ENCODE measurements around the gene APOBEC3B. TPM values are rescaled to one million over a fixed set of nuclear protein-coding genes. Genes with fewer than 3 reads are reported as not detected.
A peak's percentile ranks its signal among the peaks of the same experiment; 100 is the strongest.
"Not testable (repeated sequence)": the region's sequence is repeated elsewhere in the genome, so short reads cannot be mapped to it uniquely, and the experiment has no call there.

The APOBEC3B gene
- polyA plus RNA-seq, 3 donors = 5.8 to 8.2 (median 6.7) TPM

GRCh38 chr22:38965614-38966379, 16.4 kb upstream of the APOBEC3B start:
- no peak for DNase-seq (ENCODE audit: low read depth in 3 of 3, low spot score in 2 of 3)

- no peak for DNase-seq (ENCODE audit: low read depth in 3 of 3, low spot score in 2 of 3)
These were observed 15.8 kb upstream of the APOBEC3B start for GRCh38 chr22:38966380-38966702.

DNA sequence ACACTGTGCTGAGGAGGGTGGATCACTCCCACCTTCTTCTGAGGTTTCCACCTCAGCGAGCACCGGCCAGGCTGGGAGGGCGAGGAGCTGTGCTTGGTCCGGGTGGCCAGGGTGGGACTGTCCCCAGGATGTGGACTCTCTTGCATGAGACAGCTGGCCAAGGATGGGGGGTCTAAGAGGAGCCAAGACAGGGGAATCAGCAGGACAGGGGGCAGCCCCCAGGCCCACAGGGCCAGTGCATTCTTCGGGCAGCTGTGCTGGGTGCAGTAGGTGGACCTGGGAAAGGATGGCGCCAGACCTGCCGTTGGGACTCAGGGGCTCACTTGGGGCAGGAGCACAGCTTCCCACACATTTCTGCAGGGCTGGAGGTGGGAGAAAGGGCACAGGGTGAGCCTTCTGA, 15.2 kb upstream of the APOBEC3B start:
- no peak for DNase-seq (ENCODE audit: low read depth in 3 of 3, low spot score in 2 of 3)

DNA sequence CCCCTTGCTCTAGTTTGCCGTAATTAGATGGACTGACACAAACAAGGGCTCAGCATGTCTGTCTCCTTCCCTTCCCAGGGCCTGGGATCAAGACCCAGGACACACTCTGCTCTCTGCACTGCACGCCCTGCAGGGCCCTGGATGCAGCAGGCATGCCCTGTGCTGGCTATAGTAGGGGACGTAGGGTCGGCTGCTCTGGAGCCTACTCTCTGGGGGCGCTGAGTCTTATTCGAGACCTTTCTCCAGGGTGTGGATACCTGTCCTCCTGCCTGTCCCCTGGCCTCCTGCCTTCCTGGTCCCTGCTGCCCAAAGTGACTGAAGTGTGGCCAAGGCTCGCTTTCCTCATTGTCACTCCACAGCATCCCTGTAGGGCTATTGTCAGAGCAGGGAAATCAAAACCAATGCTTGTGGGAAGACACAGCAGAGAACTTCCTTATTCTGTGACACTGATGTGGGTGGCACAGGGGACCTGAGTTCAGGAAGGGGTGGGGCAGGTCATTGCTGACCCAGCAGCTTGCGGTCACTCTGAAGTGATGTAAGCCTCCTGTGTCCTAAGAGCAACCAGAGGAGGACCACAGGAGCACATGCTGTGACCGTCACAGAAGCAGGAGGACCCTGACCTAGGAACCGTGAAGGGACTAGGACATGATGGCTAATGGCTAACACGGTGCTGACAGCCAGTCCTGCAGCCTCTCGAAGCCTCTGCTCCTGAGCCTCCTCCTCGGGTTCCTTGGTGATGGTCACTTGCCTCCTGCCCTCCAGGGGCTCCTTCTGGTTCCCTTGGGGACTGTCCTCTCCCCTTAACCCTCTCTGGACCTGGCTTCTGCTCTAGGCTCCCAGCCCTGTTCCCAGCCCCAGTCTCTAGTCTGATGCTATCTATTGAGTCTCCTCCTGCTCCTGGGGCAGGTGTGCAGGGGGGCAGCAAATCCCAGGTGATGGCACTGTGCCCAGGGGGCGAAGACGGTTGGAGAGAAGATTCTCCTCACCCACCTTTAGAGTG, 14.4 kb upstream of the APOBEC3B start:
- no peak for DNase-seq (ENCODE audit: low read depth in 3 of 3, low spot score in 2 of 3)

GRCh38 chr22:38968801-38969200, 13.3 kb upstream of the APOBEC3B start:
- no peak for DNase-seq (ENCODE audit: low read depth in 3 of 3, low spot score in 2 of 3)

DNA sequence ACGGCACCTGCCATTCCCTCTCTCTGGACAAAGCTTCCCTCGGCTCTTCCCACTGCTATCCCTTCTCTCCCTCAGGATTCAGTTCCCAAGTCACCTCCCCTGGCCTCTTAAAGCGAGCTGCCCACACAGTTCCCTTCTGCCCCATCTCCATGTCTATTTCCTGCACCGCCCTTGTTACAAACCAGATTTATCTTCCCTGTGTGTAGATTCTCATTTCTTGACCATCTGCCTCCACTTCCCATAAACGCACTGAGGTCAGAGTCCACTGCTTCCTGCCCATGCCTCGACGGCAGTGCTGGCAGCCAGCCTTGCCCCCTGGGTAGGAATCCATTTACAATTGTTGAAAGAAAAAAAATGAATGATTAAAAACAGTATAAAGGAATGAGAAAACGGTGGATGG, 11.6 kb upstream of the APOBEC3B start:
- no peak for DNase-seq (ENCODE audit: low read depth in 3 of 3, low spot score in 2 of 3)

DNA sequence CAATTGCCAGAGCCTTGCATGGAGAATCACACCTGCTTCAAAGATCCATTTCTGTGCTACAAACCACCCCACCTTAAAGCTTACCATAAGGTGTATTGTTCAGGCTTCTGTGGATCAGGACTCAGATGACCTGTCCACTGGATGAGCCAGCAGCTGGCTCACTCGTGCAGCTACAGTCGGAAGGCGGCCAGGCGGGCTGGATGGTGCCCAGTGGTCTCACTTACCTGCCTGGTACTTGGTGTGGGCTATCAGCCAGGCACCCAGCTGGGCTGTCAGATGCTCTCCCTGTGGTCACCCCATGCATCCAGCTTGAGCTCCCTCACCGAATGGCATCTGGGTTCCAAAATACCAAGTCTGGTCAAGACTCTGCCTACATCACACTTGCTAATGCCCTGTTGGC, 10.9 kb upstream of the APOBEC3B start:
- no peak for DNase-seq (ENCODE audit: low read depth in 3 of 3, low spot score in 2 of 3)

DNA sequence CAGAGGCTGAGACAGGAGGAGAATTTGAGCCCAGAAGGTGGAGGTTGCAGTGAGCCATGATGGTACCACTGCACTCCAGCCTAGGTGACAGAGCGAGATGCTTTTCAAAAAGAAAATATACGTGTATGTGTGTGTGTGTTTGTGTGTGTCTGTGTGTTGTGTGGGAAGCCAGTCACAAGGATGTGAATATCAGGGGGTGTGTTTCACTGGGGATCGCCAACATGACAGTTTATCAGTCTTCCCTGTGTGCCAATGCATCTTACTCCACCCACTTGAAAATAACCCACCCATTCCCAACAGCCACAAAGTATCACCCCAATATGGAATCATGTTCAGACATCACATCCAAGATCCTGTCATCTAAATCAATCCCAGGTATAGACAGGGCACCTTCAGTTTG, 10.4 kb upstream of the APOBEC3B start:
- no peak for DNase-seq (ENCODE audit: low read depth in 3 of 3, low spot score in 2 of 3)

DNA sequence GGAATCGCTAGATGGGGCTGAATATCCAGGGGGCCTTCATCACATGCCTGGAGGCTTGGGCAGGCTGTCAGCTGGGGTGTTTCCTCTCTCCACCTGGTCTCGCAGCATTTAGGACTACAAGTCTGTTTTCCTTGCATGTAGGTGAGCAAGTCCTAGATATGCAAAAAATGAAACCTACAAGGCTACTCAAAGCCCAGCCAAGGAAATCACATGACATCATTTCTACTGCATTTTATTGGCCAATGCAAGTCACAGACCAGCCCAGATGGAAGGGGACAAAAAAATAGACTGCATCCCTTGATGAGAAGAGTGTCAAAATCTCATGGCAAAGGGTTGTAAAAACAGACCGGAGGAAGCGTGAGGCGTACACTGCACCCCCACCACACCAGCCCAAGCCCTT, 9.6 kb upstream of the APOBEC3B start:
- no peak for DNase-seq (ENCODE audit: low read depth in 3 of 3, low spot score in 2 of 3)

DNA sequence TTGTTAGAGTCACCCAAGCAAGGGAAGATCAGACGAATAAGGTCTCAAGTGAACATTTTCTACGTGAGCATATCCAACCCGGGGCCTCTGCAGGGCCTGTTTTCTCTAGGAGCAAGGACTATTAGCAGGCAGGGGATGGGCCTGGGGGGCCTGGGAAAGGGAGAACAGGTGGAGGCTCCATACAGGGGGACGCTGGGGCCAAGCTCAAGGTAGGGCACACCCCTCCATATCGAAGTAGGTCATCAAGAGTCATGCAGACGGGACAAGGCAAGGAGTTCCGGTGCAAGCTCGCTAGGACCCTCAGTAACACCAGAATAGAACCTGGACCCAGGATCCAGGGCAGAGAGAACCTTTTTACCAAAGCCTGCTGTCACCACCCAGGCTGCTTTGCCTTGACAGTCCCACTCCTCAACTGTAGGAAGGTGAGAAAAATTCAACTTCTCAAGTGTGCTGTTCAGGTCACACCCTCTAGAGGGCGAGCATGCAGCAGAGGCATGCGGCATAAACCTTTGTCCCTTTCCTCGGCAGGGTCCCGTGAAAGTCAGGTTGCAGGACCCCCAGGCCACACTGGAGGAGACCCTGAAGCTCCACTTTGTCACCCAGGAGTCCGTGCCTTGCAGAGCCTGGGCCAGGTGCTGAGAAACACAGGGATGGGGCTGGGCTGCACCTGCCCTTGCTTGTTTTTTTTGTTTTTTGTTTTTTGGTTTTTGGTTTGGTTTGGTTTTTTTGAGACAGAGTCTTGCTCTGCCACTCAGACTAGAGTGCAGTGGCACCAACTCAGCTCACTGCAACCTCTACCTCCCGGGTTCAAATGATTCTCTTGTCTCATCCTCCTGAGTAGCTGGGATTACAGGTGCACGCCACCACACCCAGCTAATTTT, 8.6 kb upstream of the APOBEC3B start:
- DNase-seq (ENCODE audit: low read depth in 3 of 3, low spot score in 2 of 3) = no peak

- no peak for DNase-seq (ENCODE audit: low read depth in 3 of 3, low spot score in 2 of 3)
These were observed 7.8 kb upstream of the APOBEC3B start for GRCh38 chr22:38974170-38974825.

DNA sequence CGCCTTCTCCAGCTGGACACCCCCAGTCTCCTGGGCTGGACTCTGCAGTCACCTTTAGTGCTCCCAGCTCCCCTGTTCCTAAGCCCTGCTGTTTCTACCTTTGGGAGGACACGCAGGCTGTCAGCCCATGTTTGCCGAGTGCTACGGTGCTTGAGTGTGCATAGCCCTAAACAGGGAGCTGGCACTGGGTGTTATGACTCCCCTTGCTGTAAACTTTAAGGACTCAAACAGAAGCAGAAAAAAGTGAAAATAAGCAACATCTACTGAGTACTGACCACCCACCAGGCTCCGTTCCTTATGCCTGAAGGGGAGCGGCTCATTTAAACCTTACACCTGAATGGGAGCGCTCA, 7.3 kb upstream of the APOBEC3B start:
- no peak for DNase-seq (ENCODE audit: low read depth in 3 of 3, low spot score in 2 of 3)

- DNase-seq (ENCODE audit: low read depth in 3 of 3, low spot score in 2 of 3) = not testable (repeated sequence)
These were observed 4.9 kb upstream of the APOBEC3B start for GRCh38 chr22:38977289-38977688.

GRCh38 chr22:38980587-38980986, 1.6 kb upstream of the APOBEC3B start:
- not testable (repeated sequence) for DNase-seq (ENCODE audit: low read depth in 3 of 3, low spot score in 2 of 3)

GRCh38 chr22:38981005-38981991, 849 bp upstream of the APOBEC3B start:
- peak in 2 of 3 donors; percentile 36 to 41 for DNase-seq (ENCODE audit: low read depth in 3 of 3, low spot score in 2 of 3)

DNA sequence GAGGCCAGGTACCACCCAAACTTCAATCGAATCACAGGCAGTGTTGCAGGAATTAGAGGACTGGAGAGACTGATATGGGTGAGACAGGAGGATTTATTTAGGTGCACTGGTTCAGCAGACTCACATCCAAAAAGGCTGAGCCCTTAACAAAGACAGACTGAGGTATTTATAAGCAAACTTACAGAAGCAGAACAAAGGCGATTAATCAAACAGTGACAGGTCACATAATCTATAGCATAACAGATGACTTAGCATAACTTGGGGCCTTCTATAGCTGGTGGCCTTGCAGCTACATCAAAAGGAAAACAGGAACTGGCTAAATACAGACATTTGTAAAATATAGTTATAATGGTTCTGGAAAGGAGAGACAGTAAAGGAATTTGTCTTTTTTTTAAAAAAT, 2.1 kb downstream of the APOBEC3B start:
- DNase-seq (ENCODE audit: low read depth in 3 of 3, low spot score in 2 of 3) = no peak

DNA sequence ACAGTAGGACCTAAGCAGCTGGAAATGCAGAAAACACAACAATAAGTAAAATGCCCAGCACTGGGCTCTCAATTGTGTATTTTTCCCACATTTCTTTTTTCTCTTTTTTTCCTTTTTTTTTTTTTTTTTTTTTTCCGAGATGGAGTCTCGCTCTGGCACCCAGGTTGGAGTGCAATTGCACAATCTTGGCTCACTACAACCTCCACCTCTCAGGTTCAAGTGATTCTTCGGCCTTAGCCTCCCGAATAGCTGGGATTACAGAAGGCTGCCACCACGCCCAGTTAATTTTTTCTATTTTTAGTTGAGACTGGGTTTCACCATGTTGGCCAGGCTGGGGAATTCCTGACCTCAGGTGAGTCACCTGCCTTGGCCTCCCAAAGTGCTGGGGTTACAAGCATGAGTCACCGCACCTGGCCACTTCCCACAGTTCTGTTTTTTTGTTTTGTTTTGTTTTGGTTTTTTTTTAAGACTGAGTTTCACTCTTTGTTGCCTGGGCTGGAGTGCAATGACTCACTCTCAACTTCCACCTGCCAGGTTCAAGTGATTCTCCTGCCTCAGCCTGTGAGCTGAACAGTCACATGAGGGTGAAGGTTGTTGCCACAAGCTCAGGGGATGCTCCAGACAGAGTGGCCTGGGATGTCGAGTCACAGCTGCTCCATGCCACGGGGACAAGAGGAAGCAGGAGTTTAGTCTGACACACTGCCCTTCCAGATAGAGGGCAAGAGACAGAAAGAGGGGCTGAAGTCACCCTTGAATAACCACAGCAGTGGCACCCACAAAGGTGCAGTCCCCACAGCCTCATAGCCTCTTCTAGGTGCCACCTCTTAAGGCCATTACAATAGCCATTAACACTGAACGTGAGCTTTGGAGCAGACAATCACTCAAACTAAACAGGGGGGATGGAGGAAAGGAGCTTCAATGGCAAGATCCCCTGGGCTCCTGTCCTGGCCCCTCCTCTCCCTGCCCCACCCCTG, 2.9 kb downstream of the APOBEC3B start:
- DNase-seq (ENCODE audit: low read depth in 3 of 3, low spot score in 2 of 3) = not testable (repeated sequence)

DNA sequence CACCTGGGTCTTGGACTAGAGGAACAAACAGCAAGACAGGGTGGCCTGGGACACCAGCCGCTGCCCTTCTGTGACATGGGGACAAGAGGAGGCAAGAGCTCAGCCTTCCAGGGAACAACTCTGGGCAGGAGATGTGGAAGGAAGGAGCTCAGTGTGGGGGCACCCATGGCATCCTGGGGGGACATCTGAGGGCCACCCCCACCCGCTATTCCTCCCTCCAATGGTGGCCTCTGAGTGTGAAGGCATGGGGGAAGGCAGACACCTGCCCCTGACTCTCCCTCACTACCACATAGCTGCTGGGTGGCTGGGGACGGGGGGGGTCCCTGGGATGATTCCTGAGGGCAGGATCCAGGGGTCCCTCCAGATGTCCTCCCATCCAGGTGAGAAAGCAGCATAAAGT, 4.5 kb downstream of the APOBEC3B start:
- no peak for DNase-seq (ENCODE audit: low read depth in 3 of 3, low spot score in 2 of 3)

Data from right renal cortex interstitium (tissue), 3 donors.